Body of pancreas (tissue), 4 donors: ENCODE data around the gene PAN2.

Source experiments
- POLR2A ChIP-seq, 3 donors: fragments of 450-650 bp; IDR thresholded peaks; one replicate each; pipeline ENCODE4 v1.6.1; 2016; ENCODE audit warnings: antibody characterized with exemption in 3 of 3, mild to moderate bottlenecking in 2 of 3
- TF ChIP-seq, protein P1 (sequence below), 7 experiments: fragments of 450-650 bp in 4 of 7; fragments of 200-600 bp in 3 of 7; sonication (generic) in 3 of 7; IDR thresholded peaks; one replicate each; pipeline ENCODE4 v1.5.1; 2016 to 2019; ENCODE audit warnings: antibody characterized with exemption in 7 of 7

DNA sequence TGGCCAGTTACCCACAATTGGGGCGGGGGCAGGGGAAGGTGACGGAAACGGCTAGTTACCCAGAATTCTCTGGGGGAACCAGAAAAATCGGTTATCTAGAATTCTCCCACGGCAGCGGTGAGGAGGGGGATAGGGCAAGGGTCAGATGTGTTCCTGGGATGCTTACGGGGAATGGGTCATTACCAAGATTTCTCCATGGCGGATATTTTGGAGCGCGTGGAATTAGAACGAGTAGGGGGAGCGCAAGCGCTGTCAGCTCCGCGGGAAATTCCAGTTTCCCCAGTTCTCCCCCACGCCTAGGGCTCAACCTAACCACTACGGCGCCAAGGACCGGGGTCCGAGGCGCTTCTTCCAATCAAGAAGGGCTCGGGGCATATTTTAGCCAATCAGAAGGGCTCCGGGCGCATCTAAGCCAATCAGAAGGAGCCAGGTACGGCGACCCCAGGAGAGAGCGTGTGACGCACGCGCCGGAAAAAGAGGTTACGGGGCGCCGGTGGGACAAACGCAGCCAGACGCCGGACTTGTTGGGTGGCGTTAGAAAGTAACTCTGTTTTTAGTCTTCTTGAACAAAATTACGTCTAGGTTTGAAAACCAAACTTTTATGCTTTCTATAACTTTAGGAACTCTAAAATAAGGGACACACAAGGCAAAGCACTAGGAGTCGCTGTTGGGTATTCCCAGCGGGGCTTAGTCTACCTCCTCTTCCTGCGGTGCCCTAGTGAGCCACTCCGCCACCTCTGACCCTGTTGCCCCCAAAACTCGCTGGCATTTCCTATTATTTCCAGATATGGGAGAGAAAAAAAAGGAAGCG is at the start of gene PAN2:
- TF ChIP-seq, protein P1, sequence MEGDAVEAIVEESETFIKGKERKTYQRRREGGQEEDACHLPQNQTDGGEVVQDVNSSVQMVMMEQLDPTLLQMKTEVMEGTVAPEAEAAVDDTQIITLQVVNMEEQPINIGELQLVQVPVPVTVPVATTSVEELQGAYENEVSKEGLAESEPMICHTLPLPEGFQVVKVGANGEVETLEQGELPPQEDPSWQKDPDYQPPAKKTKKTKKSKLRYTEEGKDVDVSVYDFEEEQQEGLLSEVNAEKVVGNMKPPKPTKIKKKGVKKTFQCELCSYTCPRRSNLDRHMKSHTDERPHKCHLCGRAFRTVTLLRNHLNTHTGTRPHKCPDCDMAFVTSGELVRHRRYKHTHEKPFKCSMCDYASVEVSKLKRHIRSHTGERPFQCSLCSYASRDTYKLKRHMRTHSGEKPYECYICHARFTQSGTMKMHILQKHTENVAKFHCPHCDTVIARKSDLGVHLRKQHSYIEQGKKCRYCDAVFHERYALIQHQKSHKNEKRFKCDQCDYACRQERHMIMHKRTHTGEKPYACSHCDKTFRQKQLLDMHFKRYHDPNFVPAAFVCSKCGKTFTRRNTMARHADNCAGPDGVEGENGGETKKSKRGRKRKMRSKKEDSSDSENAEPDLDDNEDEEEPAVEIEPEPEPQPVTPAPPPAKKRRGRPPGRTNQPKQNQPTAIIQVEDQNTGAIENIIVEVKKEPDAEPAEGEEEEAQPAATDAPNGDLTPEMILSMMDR (IDR thresholded peaks at IDR 0.05): peak; percentile 8 to 69 (median 59)
- peak; percentile 45 to 85 (median 84) for TF ChIP-seq POLR2A (IDR thresholded peaks at IDR 0.05)
